Fibroblast of the aortic adventitia (primary cell): Measurements from ENCODE around the gene PCGF6. TPM values are rescaled to one million over a fixed set of nuclear protein-coding genes. Genes with fewer than 3 reads are reported as not detected.

Experiments used
- DNase-seq: peaks from one replicate; pipeline ENCODE4 v3.0.0-alpha.2; 2010; ENCODE audit warnings: low read depth
- H3K4me3 ChIP-seq: 2 replicates; pipeline ENCODE4 v1.5.1; 2011; ENCODE audit warnings: low read depth, mild to moderate bottlenecking, control low read depth, low read length, moderate library complexity
- CTCF ChIP-seq: IDR thresholded peaks from 2 replicates; pipeline ENCODE4 v1.5.1; 2011; ENCODE audit warnings: mild to moderate bottlenecking, low read length, control low read depth, inconsistent platforms; ENCODE audit not compliant: insufficient read depth
- total RNA-seq: library from RNA; depleted of rRNA; stranded (reverse); fragments of >200 nt; gene quantifications from 2 replicates; pipeline ENCODE4 v1.2.3, GENCODE V29; 2012; ENCODE audit warnings: low replicate concordance

PCGF6 gene
- total RNA-seq, 1 donor = 16.4 TPM

GRCh38 chr10:103327906-103328305 is 23.0 kb downstream of the PCGF6 start:
- no peak overlapping the region for H3K4me3 ChIP-seq
- no peak for TF ChIP-seq CTCF
- DNase-seq = no peak

DNA sequence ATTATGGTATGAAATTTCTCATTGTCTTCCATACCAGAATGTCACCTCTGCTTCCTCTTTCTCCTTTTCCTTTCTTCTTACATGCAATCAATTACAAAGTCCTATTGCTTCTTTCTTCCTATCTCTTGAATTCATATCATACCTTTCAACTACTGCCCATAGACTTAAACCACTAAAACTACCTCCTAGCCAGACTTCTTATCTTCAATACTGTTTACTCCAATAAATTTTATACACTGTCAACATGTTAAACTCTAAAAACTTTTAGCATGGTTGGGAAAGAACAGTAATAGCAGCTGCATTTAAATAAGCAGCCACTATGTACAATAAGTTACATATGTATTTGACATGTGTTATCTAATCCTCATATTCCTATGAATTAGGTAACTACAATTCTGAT is 34.9 kb downstream of the PCGF6 start:
- H3K4me3 ChIP-seq = no peak overlapping the region
- DNase-seq = no peak
- TF ChIP-seq CTCF = no peak

GRCh38 chr10:103310197-103310596 is 40.7 kb downstream of the PCGF6 start:
- H3K4me3 ChIP-seq = no peak overlapping the region
- no peak for TF ChIP-seq CTCF
- no peak for DNase-seq

- DNase-seq = no peak
- H3K4me3 ChIP-seq = no peak overlapping the region
- TF ChIP-seq CTCF = no peak
Observed at GRCh38 chr10:103307594-103307993, 43.3 kb downstream of the PCGF6 start.

GRCh38 chr10:103295374-103296015 is 55.4 kb downstream of the PCGF6 start:
- TF ChIP-seq CTCF = no peak
- peak; percentile 91 for DNase-seq
- no peak overlapping the region for H3K4me3 ChIP-seq

GRCh38 chr10:103291588-103291987 is 59.4 kb downstream of the PCGF6 start:
- DNase-seq = no peak
- H3K4me3 ChIP-seq = no peak overlapping the region
- no peak for TF ChIP-seq CTCF

DNA sequence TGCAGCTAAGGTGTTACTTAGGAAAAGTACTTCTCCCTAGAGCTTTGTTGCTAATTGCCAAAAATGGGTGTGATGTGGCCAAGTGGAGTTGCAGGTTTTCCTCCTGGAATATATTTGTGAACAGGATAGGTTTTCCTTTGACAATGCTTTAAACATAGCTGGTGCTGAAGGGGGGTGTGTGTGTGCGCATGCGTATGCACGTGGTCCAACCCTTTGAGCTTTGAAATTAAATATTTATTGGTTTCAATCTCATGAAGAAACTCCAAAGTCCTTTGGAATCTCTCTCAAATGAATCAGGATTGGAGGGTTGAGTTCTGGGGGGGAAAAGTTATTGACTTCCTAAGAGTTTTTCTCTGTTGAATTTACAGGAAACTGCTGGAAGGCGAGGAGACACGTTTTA is 62.9 kb downstream of the PCGF6 start:
- TF ChIP-seq CTCF = no peak
- DNase-seq = no peak
- H3K4me3 ChIP-seq = no peak overlapping the region
